Measurements from ENCODE around the gene ALDH16A1. TPM values are rescaled to one million over a fixed set of nuclear protein-coding genes. Genes with fewer than 3 reads are reported as not detected.

Gene ALDH16A1
- total and polyA plus RNA-seq, 2 of the 8 experiments (the other 6 are each of a cell fraction or from before 2014, with no cell fraction given): 30.5 to 34.3 TPM

DNA sequence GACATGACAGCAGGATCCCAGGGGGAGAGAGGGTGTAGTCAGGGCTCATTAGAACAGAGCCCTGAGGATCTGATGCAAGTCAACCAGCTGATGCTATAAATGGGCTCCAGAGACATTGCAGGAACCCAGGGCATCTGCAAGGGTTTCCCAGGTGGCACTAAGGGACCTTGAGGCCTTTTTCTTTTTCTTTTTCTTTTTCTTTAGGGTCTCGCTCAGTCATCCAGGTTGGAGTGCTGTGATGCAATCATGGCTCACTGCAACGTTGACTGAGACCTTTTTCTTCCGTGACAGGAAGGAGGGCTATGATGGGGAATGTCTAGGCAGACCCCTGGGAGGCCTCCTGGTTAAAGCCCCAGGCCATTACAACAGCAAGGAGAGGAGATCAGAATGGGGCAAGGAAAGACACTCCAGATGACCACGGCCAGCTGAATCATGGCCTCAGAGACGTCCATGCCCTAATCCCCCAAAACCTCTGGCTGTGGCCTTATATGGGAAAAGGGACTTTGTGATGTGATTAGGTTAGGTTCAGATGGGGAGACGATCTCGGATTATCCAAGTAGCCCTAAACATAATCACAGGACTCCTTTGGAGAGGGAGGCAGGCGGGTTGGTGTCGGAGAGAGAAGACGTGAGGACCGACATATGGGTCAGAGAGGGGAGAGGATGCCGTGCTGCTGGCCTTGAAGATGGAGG, 54.9 kb downstream of the ALDH16A1 start:
- Histone ChIP-seq H2BK20ac (ENCODE audit: low read length) (no peak overlapping the region), H3K18ac (ENCODE audit: extremely low read depth, low read length) (no peak overlapping the region), H4K5ac (ENCODE audit: insufficient read length, low read depth, low read length) (no peak overlapping the region), H4K20me1 (replicated peaks in 1 of 2; ENCODE audit: control insufficient read depth in 1 of 2, insufficient read depth in 2 of 2, low read length in 2 of 2) (no peaks in the 10 kb centered on the region), H3K9ac (replicated peaks in 1 of 4; ENCODE audit: extremely low read depth in 1 of 4, low read depth in 3 of 4, low read length in 3 of 4) (0 out of 7 replicates have a peak overlapping the region, but pooled peaks of 1 of the 4 experiments have one; percentile 24), H3K27ac (ENCODE audit: low read depth, low read length) (no peak overlapping the region), H3K79me1 (ENCODE audit: low read depth, low read length) (no peaks in the 10 kb centered on the region), H4K8ac (ENCODE audit: extremely low read depth, insufficient read depth, low read length) (no peak overlapping the region; the same call in 1 of the 2 replicates), H3K27me3 (replicated peaks in 1 of 4; ENCODE audit: control insufficient read depth in 3 of 4, extremely low read depth in 1 of 4, insufficient read depth in 3 of 4, low read length in 3 of 4) (no peaks in the 10 kb centered on the region; a peak in 1 of 7 replicates), H3K4me3 (ENCODE audit: extremely low read depth in 1 of 4, insufficient read depth in 2 of 4, low read depth in 3 of 4, low read length in 4 of 4) (no peak overlapping the region), H3K79me2 (ENCODE audit: control insufficient read depth in 1 of 2, insufficient read depth in 2 of 2, low read length in 2 of 2) (no peaks in the 10 kb centered on the region), H2BK15ac (ENCODE audit: low read length) (no peak overlapping the region), H3K23me2 (ENCODE audit: low read depth, low read length) (no peaks in the 10 kb centered on the region), H3K4me2 (ENCODE audit: insufficient read depth in 1 of 2, low read depth in 2 of 2, low read length in 2 of 2) (no peak overlapping the region), H3K23ac (ENCODE audit: insufficient read length) (no peak overlapping the region), H3K9me3 (ENCODE audit: insufficient read depth in 2 of 2, low read depth in 1 of 2, low read length in 1 of 2) (no peaks in the 10 kb centered on the region), H2AK5ac (ENCODE audit: low read depth, low read length) (no peak overlapping the region), H3K14ac (ENCODE audit: insufficient read length) (no peak overlapping the region), H3K56ac (replicated peaks; ENCODE audit: insufficient read length, low read depth, low read length) (no peak overlapping the region), H4K91ac (replicated peaks; ENCODE audit: insufficient read length, low read length) (no peak overlapping the region), H3K4ac (replicated peaks; ENCODE audit: insufficient read length, low read depth, low read length) (no peak overlapping the region), H2BK5ac (ENCODE audit: low read depth, low read length) (no peak overlapping the region), H3K4me1 (replicated peaks in 1 of 4; ENCODE audit: control insufficient read depth in 3 of 4, insufficient read depth in 4 of 4, low read length in 3 of 4) (peaks cover 0 to 4% (median 2%) of the 10 kb centered on the region in 4 experiments; a peak in 4 of 7 replicates), H2BK120ac (replicated peaks; ENCODE audit: low read depth, low read length) (no peak overlapping the region), H3K36me3 (ENCODE audit: control insufficient read depth in 2 of 4, insufficient read depth in 4 of 4, low read length in 3 of 4) (no peaks in the 10 kb centered on the region), H2AFZ (ENCODE audit: low read length) (no peak overlapping the region), H2BK12ac (ENCODE audit: low read depth, low read length) (peak overlapping the region; percentile 80; the same call in 1 of the 2 replicates)
- no peak for TF ChIP-seq SP2 (IDR thresholded peaks at IDR 0.05; ENCODE audit: low read length)
- TF ChIP-seq RXRA (IDR thresholded peaks at IDR 0.05; ENCODE audit: insufficient read depth, low read depth, low read length): no peak
- no peak for DNase-seq (ENCODE audit: low read depth in 1 of 2, low spot score in 2 of 2)
- no peak for FAIRE-seq
- POLR2A ChIA-PET (ENCODE audit: partially characterized antibody): interaction anchor here (0.8 to 4.2 kb wide), 6 partner anchors 19 to 73 kb away, joined by 3 to 18 read pairs (median 4); partner anchors contain the start of genes ALDH16A1, NOSIP, PRRG2 and RPL13A
- CTCF ChIA-PET (ENCODE audit: partially characterized antibody): interaction anchor here (0.9 to 2.9 kb wide), 5 partner anchors 13 to 62 kb away, joined by 3 to 23 read pairs (median 4); no protein-coding TSS in a partner anchor
- WGBS, 2 experiments (ENCODE audit: extremely low coverage in 1 of 2, insufficient coverage in 1 of 2, insufficient read length in 1 of 2, insufficient replicate concordance in 2 of 2, low coverage in 1 of 2, low lambda C conversion rate in 2 of 2, missing lambda C conversion rate in 1 of 2): 91% methylated on average over 12 of the region's 12 CpGs; no CpG with 5 or more reads in 1 of the 2 experiments

All from H1 (cell line).